Aorta (tissue), 5 donors: Measurements from ENCODE around the gene F2RL2. TPM values are rescaled to one million over a fixed set of nuclear protein-coding genes. Genes with fewer than 3 reads are reported as not detected.
A peak's percentile ranks its signal among the peaks of the same experiment; 100 is the strongest.
"Not testable (repeated sequence)": the region's sequence is repeated elsewhere in the genome, so short reads cannot be mapped to it uniquely, and the experiment has no call there.

ENCODE experiments used
- ATAC-seq: fragments of 200-7000 bp; cut with Tn5 transposase; one replicate; pipeline ENCODE4 v1.9.1; 2022; ENCODE audit warnings: moderate library complexity; ENCODE audit not compliant: low FRiP score
- DNase-seq, 2 donors: peaks; one replicate each; pipeline ENCODE4 v3.0.0-alpha.2; 2020
- H3K27ac ChIP-seq, 2 donors: one replicate each; pipeline ENCODE4 v1.5.1; 2013; ENCODE audit warnings: low read length in 2 of 2, mild to moderate bottlenecking in 2 of 2, moderate library complexity in 2 of 2, control low read depth in 1 of 2, inconsistent platforms in 1 of 2, low read depth in 1 of 2
- H3K27me3 ChIP-seq, 2 donors: one replicate each; pipeline ENCODE4 v1.6.1; 2013; ENCODE audit warnings: control low read depth in 1 of 2, low read length in 1 of 2, mild to moderate bottlenecking in 1 of 2, moderate library complexity in 1 of 2; ENCODE audit not compliant: insufficient read depth in 2 of 2, control insufficient read depth in 1 of 2
- H3K36me3 ChIP-seq, 2 donors: one replicate each; pipeline ENCODE4 v1.6.1; 2013; ENCODE audit warnings: control low read depth in 1 of 2, low read length in 1 of 2, mild to moderate bottlenecking in 1 of 2; ENCODE audit not compliant: insufficient read depth in 2 of 2, control insufficient read depth in 1 of 2
- H3K4me1 ChIP-seq, 2 donors: one replicate each; pipeline ENCODE4 v1.6.1; 2013; ENCODE audit warnings: low read length in 2 of 2, control low read depth in 1 of 2, mild to moderate bottlenecking in 1 of 2, moderate library complexity in 1 of 2; ENCODE audit not compliant: insufficient read depth in 2 of 2, control insufficient read depth in 1 of 2
- H3K4me3 ChIP-seq, 2 donors: one replicate each; pipeline ENCODE4 v1.5.1; 2013; ENCODE audit warnings: low read length in 2 of 2, control low read depth in 1 of 2, mild to moderate bottlenecking in 1 of 2
- H3K9me3 ChIP-seq: one replicate; pipeline ENCODE4 v1.6.1; 2013; ENCODE audit warnings: mild to moderate bottlenecking, low read length; ENCODE audit not compliant: control insufficient read depth
- WGBS, 2 donors: extraction: QIAGEN DNeasy Blood & Tissue Kit; methylation state at CpG; one replicate each; pipeline ENCODE4 v1.1.7; 2013; 5-methylcytosine and 5-hydroxymethylcytosine counted together
- intact Hi-C, 2 donors: fragments of 100-400 bp; cut with DNase I; formaldehyde crosslinking; loops; one replicate each; pipeline versions ENCODE4 v1.14.2 to v1.15.0; 2022
- polyA plus RNA-seq, 2 donors: library from polyadenylated mRNA; stranded (reverse); fragments of 200-250 nt; gene quantifications; one replicate each; pipeline ENCODE4 v1.2.3, GENCODE V29; 2013
- total RNA-seq, 2 donors: library from RNA; stranded (reverse); fragmentation: NEBNext Ultra II Directional; extraction: Animal tissue kit (Norgen Biotek cat#: 25700); gene quantifications; one replicate each; pipeline ENCODE4 v1.2.1, GENCODE V29; 2021
- donor health status: healthy with polysubstance abuse.
- donor health status: Bipolar disorder and iron deficiency.
- donor health status: DM: no; HTN: no; CAD: no.
- donor health status: DM: no; HTN: no; CAD: no.
- donor health status: DM: yes; HTN: yes; CAD: no.

F2RL2 gene
- total and polyA plus RNA-seq, 4 donors, result 0.32 to 4.4 (median 0.50) TPM

DNA sequence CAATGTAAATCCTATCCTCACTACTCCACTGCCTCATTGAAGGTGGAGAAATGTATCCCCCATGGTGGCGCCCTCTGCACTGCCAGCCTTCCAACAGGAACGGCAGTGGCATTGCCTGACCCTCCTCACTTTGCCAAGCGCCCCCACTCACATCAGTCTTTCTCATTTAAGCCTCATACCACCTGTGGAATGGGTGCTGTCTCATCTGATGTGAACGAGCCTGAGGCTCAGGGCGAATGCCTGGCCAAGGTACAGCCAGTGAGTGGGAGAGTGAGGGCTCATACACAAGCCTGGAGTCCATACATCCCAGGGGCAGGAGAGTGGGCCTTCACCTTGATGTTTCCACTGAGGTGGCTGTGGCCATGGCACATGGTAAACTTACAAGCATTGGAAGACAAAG, 10.3 kb downstream of the F2RL2 start:
- ATAC-seq (no peak), DNase-seq (no peak)
- Histone ChIP-seq H3K4me3 (no peak overlapping the region), H3K27ac (no peak overlapping the region), H3K27me3 (no peaks in the 10 kb centered on the region), H3K9me3 (no peaks in the 10 kb centered on the region), H3K4me1 (no peaks in the 10 kb centered on the region), H3K36me3 (no peaks in the 10 kb centered on the region)
- intact Hi-C loops, result no loop called here
- 70 to 84% methylated on average over 5 of the region's 5 CpGs for WGBS, 2 donors

DNA sequence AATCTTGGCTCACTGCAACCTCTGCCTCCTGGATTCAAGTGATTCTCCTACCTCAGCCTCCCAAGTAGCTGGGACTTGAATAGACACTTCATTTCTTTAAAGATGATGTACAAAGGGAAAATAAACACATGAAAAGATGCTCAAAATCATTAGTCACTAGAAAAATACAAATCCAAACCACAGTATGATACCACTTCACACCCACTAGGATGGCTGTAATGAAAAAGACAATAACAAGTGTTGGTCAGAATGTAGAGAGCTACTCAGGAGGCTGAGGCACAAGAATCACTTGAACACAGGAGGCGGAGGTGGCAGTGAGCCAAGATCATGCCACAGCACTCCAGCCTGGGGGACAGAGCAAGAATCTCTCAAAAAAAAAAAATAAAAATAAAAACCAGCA, 13.0 kb downstream of the F2RL2 start:
- DNase-seq, result no peak
- 56 to 72% methylated on average over 1 of the region's 1 CpG for WGBS, 2 donors
- intact Hi-C loops, result no loop called here
- Histone ChIP-seq H3K9me3 (no peaks in the 10 kb centered on the region), H3K36me3 (no peaks in the 10 kb centered on the region), H3K27ac (no peak overlapping the region), H3K4me3 (no peak overlapping the region), H3K4me1 (no peaks in the 10 kb centered on the region), H3K27me3 (no peaks in the 10 kb centered on the region)
- no peak for ATAC-seq

GRCh38 chr5:76608833-76609232, 14.4 kb downstream of the F2RL2 start:
- no peak for ATAC-seq
- WGBS, 2 donors, result 39 to 59% methylated on average over 4 of the region's 4 CpGs
- Histone ChIP-seq H3K36me3 (no peaks in the 10 kb centered on the region), H3K27me3 (no peaks in the 10 kb centered on the region), H3K27ac (no peak overlapping the region), H3K9me3 (no peaks in the 10 kb centered on the region), H3K4me3 (no peak overlapping the region), H3K4me1 (no peaks in the 10 kb centered on the region)
- DNase-seq, result no peak
- intact Hi-C loops, result no loop called here

- WGBS, 2 donors, result 13 to 14% methylated on average over 9 of the region's 9 CpGs
- no peak overlapping the region for H3K27ac ChIP-seq
- ATAC-seq (no peak), DNase-seq (no peak)
- H3K27me3 ChIP-seq, result no peaks in the 10 kb centered on the region
- H3K36me3 ChIP-seq, result no peaks in the 10 kb centered on the region
- intact Hi-C loops, result no loop called here
- H3K4me1 ChIP-seq, result no peaks in the 10 kb centered on the region
- H3K9me3 ChIP-seq, result no peaks in the 10 kb centered on the region
- no peak overlapping the region for H3K4me3 ChIP-seq
Measured at GRCh38 chr5:76607353-76607871, 15.8 kb downstream of the F2RL2 start.

- H3K4me1 ChIP-seq, result no peaks in the 10 kb centered on the region
- intact Hi-C loops, result no loop called here
- no peaks in the 10 kb centered on the region for H3K36me3 ChIP-seq
- no peak for ATAC-seq
- WGBS, 2 donors, result 88 to 94% methylated on average over 2 of the region's 2 CpGs
- DNase-seq, result no peak
- H3K27me3 ChIP-seq, result no peaks in the 10 kb centered on the region
- no peaks in the 10 kb centered on the region for H3K9me3 ChIP-seq
- no peak overlapping the region for H3K27ac ChIP-seq
- no peak overlapping the region for H3K4me3 ChIP-seq
Measured at GRCh38 chr5:76606701-76607100, 16.5 kb downstream of the F2RL2 start.

DNA sequence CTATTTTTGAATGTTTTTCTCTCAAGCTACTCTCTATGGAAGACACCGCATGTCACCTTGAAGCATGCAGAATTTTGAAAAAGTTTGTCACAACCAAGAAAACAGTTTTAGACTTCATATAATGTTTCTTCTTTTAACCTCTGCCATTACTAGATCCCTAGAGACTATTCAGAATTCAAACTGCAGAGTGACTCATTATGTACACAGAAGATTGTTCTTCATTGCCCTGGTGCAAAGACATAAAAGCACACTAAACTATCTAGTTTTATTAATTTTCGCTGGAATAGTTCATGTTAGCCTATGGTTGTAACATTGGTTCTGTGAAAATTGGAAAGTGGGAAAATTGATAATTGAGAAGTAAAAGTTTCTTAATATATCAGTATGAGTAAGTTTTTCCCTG, 18.4 kb downstream of the F2RL2 start:
- no peaks in the 10 kb centered on the region for H3K4me1 ChIP-seq
- intact Hi-C loops, result loop anchor here (5.0 kb wide), 2 partner anchors 172 to 412 kb away; no protein-coding TSS in a partner anchor
- H3K4me3 ChIP-seq, result no peak overlapping the region
- H3K36me3 ChIP-seq, result no peaks in the 10 kb centered on the region
- WGBS, 2 donors, result 74 to 79% methylated on average over 2 of the region's 2 CpGs
- ATAC-seq, result no peak
- H3K9me3 ChIP-seq, result no peaks in the 10 kb centered on the region
- DNase-seq, result no peak
- no peak overlapping the region for H3K27ac ChIP-seq
- no peaks in the 10 kb centered on the region for H3K27me3 ChIP-seq

DNA sequence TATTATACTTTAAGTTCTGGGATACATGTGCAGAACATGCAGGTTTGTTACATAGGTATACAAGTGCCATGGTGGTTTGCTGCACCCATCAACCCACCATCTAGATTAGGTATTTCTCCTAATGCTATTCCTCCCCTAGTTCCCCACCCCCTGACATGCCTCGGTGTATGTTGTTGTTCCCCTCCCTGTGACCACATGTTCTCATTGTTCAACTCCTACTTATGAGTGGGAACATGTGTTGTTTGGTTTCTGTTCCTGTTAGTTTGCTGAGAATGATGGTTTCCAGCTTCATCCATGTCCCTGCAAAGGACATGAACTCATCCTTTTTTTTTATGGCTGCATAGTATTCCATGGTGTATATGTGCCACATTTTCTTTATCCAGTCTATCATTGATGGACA, 19.2 kb downstream of the F2RL2 start:
- not testable (repeated sequence) for H3K9me3 ChIP-seq, H3K27ac ChIP-seq, H3K4me3 ChIP-seq, H3K4me1 ChIP-seq, DNase-seq, H3K36me3 ChIP-seq, ATAC-seq, H3K27me3 ChIP-seq
- 74 to 83% methylated on average over 1 of the region's 1 CpG for WGBS, 2 donors
- intact Hi-C loops, result loop anchor here (5.0 kb wide), 2 partner anchors 173 to 413 kb away; no protein-coding TSS in a partner anchor

GRCh38 chr5:76602094-76602726, 21.0 kb downstream of the F2RL2 start:
- DNase-seq (no peak), ATAC-seq (no peak)
- intact Hi-C loops, result loop anchor here (5.0 kb wide), 2 partner anchors 175 to 415 kb away; no protein-coding TSS in a partner anchor
- Histone ChIP-seq H3K9me3 (no peaks in the 10 kb centered on the region), H3K27me3 (no peaks in the 10 kb centered on the region), H3K36me3 (no peaks in the 10 kb centered on the region), H3K4me1 (no peaks in the 10 kb centered on the region), H3K4me3 (no peak overlapping the region), H3K27ac (no peak overlapping the region)
- 76 to 78% methylated on average over 2 of the region's 2 CpGs for WGBS, 2 donors

DNA sequence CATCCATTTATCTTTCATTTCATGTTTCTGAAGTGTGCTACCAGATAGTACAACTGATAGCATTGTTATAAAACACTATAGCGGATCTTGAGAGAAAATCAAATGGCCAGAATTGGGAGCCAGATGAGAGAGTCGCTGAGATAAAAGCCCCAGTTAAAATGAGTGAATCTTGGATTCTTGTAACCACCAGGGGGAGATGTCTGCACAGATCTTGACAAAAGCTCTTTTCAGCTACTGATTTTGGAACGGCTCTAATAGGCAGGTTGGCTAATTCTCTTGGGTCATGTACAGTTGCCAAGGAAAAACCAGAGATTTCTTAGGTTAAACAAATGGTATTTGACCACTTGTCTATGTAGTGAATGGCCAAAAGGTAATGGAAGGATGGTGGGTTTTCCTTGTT, 21.7 kb downstream of the F2RL2 start:
- intact Hi-C loops, result loop anchor here (2.0 to 5.0 kb wide), 4 partner anchors 173 to 416 kb away; no protein-coding TSS in a partner anchor
- no peak overlapping the region for H3K4me3 ChIP-seq
- 16 to 21% methylated on average over 3 of the region's 3 CpGs for WGBS, 2 donors
- H3K27ac ChIP-seq, result no peak overlapping the region
- no peaks in the 10 kb centered on the region for H3K9me3 ChIP-seq
- ATAC-seq (peak; percentile 81), DNase-seq (no peak)
- no peaks in the 10 kb centered on the region for H3K36me3 ChIP-seq
- no peaks in the 10 kb centered on the region for H3K4me1 ChIP-seq
- no peaks in the 10 kb centered on the region for H3K27me3 ChIP-seq
